OCI-LY1 (cell line): ENCODE results near the gene HNRNPA1L2.
"Not testable (repeated sequence)": the region's sequence is repeated elsewhere in the genome, so short reads cannot be mapped to it uniquely, and the experiment has no call there.

Experiments used
- H2AFZ ChIP-seq: fragments of 200-600 bp; sonication (generic), shearing (Covaris generic); 2 replicates; pipeline ENCODE4 v1.6.0; 2014; ENCODE audit warnings: antibody characterized with exemption, mild to moderate bottlenecking, low read length
- H3F3A ChIP-seq: fragments of 200-600 bp; sonication (generic), shearing (Covaris generic); 2 replicates; pipeline ENCODE4 v1.6.0; 2014; ENCODE audit warnings: mild to moderate bottlenecking, antibody characterized with exemption, low read length, moderate library complexity; ENCODE audit not compliant: insufficient read depth
- H3K27ac ChIP-seq: fragments of 200-600 bp; sonication (generic); 2 replicates; pipeline ENCODE4 v1.5.1; 2014; ENCODE audit warnings: low read length, mixed run types, mild to moderate bottlenecking, low read depth; ENCODE audit not compliant: poor library complexity, severe bottlenecking
- H3K27me3 ChIP-seq: fragments of 200-600 bp; sonication (generic); 2 replicates; pipeline ENCODE4 v1.6.0; 2014; ENCODE audit warnings: antibody characterized with exemption, mild to moderate bottlenecking, low read length, moderate library complexity; ENCODE audit not compliant: insufficient read depth
- H3K36me3 ChIP-seq: fragments of 200-600 bp; sonication (generic); 2 replicates; pipeline ENCODE4 v1.6.1; 2014; ENCODE audit warnings: mild to moderate bottlenecking, antibody characterized with exemption, low read length, moderate library complexity, mixed read lengths; ENCODE audit not compliant: insufficient read depth
- H3K4me1 ChIP-seq: fragments of 200-600 bp; sonication (generic); 2 replicates; pipeline ENCODE4 v1.5.1; 2014; ENCODE audit warnings: mild to moderate bottlenecking, low read length, moderate library complexity; ENCODE audit not compliant: insufficient read depth, severe bottlenecking
- H3K4me2 ChIP-seq: fragments of 200-600 bp; sonication (generic), shearing (Covaris generic); 2 replicates; pipeline ENCODE4 v1.6.1; 2014; ENCODE audit warnings: low read length
- H3K4me3 ChIP-seq: fragments of 200-600 bp; sonication (generic); 2 replicates; pipeline ENCODE4 v1.5.1; 2014; ENCODE audit warnings: low read length, low read depth, mild to moderate bottlenecking, mixed read lengths; ENCODE audit not compliant: poor library complexity, severe bottlenecking
- H3K79me2 ChIP-seq: fragments of 200-600 bp; shearing (Covaris generic); 2 replicates; pipeline ENCODE4 v1.6.1; 2016; ENCODE audit warnings: mixed run types, low read length, mixed read lengths; ENCODE audit not compliant: insufficient read depth
- H3K9ac ChIP-seq: fragments of 200-600 bp; sonication (generic), shearing (Covaris generic); 2 replicates; pipeline ENCODE4 v1.6.1; 2014; ENCODE audit warnings: mild to moderate bottlenecking, low read length, mixed read lengths
- H3K9me2 ChIP-seq: fragments of 200-600 bp; sonication (generic), shearing (Covaris generic); 2 replicates; pipeline ENCODE4 v1.6.1; 2014; ENCODE audit warnings: low read depth, mild to moderate bottlenecking, low read length, mixed read lengths
- H3K9me3 ChIP-seq: fragments of 200-600 bp; shearing (Covaris generic); 2 replicates; pipeline ENCODE4 v1.6.1; 2014; ENCODE audit warnings: low read length, mixed read lengths
- H4K20me1 ChIP-seq: fragments of 200-600 bp; sonication (generic), shearing (Covaris generic); 2 replicates; pipeline ENCODE4 v1.6.0; 2016; ENCODE audit warnings: mild to moderate bottlenecking, low read length; ENCODE audit not compliant: insufficient read depth
- EZH2 ChIP-seq: fragments of 200-600 bp; sonication (generic), shearing (Covaris generic); IDR thresholded peaks from 2 replicates; pipeline ENCODE4 v1.8.0; 2017; ENCODE audit warnings: borderline replicate concordance, mixed run types, mild to moderate bottlenecking, antibody characterized with exemption, low read length, moderate library complexity, mixed read lengths
- TF ChIP-seq, protein P1 (sequence below): fragments of 200-600 bp; sonication (generic), shearing (Covaris generic); IDR thresholded peaks from 2 replicates; pipeline ENCODE4 v1.5.1; 2017; ENCODE audit warnings: mild to moderate bottlenecking, antibody characterized with exemption, low read length, moderate library complexity, mixed read lengths

Gene HNRNPA1L2

DNA sequence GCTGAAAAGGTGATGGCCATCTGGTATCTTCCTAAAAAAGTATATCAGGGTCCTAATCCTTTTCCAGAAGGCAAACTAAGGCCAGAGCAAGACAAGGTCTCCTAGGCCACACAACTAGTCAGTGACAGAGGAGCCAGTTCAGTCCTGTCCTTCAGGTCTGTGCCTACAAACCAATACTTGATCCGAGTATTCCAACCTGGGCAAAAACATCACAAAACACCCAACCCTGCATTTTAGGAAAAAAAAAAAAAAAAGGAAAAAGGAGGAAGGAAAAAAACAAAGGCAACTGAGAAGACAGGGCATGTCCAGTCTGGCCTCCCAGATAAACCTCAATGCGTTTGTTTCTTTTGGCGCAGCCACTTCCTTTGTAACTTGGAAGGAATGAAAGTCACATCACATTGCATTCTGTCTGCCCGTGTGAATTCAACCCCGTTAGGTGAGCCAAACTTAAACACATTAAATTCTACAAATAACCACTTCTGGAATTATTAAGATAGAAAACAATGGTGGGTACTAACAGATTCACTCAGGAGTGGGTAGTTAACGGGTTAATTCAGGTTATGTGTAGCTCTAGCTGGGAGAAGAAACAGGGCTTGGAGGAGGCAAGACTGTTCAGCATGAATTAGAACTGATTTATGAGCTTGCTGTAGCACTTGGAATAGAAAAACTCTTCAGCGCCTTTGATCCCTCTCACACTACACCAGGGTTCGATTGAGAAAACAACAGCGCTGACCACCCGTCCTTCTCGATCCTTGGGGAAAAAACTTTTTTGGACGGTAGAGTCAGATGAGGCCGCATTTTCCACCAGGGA is 43.0 kb upstream of the HNRNPA1L2 start:
- H3K36me3 ChIP-seq, result no peaks in the 10 kb centered on the region
- H3K9me3 ChIP-seq, result no peaks in the 10 kb centered on the region
- no peaks in the 10 kb centered on the region for H3K9me2 ChIP-seq
- TF ChIP-seq EZH2, result no peak
- TF ChIP-seq, protein P1, sequence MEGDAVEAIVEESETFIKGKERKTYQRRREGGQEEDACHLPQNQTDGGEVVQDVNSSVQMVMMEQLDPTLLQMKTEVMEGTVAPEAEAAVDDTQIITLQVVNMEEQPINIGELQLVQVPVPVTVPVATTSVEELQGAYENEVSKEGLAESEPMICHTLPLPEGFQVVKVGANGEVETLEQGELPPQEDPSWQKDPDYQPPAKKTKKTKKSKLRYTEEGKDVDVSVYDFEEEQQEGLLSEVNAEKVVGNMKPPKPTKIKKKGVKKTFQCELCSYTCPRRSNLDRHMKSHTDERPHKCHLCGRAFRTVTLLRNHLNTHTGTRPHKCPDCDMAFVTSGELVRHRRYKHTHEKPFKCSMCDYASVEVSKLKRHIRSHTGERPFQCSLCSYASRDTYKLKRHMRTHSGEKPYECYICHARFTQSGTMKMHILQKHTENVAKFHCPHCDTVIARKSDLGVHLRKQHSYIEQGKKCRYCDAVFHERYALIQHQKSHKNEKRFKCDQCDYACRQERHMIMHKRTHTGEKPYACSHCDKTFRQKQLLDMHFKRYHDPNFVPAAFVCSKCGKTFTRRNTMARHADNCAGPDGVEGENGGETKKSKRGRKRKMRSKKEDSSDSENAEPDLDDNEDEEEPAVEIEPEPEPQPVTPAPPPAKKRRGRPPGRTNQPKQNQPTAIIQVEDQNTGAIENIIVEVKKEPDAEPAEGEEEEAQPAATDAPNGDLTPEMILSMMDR, result no peak
- no peak overlapping the region for H2AFZ ChIP-seq
- H3K4me2 ChIP-seq, result no peak overlapping the region
- H3K27ac ChIP-seq, result no peak overlapping the region
- no peaks in the 10 kb centered on the region for H4K20me1 ChIP-seq
- no peak overlapping the region for H3K9ac ChIP-seq
- no peaks in the 10 kb centered on the region for H3K79me2 ChIP-seq
- no peaks in the 10 kb centered on the region for H3K27me3 ChIP-seq
- no peak overlapping the region for H3K4me3 ChIP-seq
- H3K4me1 ChIP-seq, result no peaks in the 10 kb centered on the region
- no peaks in the 10 kb centered on the region for H3F3A ChIP-seq

DNA sequence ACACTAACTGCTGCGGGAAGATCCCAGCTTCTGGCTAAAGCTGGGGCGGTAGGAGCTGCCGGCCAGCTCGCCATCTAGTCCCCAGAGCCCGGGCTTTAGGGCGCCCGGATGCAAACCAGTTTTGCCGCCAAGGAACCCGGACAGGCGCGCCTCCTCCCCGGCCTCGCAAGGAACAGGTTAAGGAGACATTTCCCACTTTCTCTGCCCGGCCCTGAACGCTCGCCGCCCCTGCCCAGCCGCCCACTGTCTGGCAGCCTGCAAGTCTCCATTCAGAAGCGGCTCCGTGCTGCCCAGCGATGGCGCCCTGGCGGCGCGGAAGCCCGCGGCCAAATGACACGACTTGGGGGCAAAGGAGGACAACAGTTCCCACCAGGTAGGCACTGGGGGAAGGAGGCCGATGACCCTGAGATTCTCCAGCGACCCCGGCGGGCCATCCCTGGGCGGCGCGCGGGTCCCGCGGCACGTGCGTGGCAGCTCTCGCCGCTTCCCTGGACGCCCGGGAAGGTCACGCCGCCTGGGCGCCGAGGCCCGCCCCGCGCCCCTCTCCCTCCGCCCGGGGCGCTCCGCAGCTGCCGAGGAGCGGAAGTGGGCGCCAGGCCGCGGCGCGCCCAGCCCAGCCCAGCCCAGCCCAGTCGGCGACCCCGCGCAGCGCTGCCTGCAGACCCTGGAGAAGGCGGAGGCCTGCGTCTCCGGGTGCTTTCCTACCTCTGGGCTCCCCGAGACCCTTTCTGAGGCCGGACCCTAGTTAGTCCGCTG is 42.2 kb upstream of the HNRNPA1L2 start:
- Histone ChIP-seq H3K36me3 (no peaks in the 10 kb centered on the region), H3K27me3 (no peaks in the 10 kb centered on the region), H4K20me1 (no peaks in the 10 kb centered on the region), H3K4me3 (no peak overlapping the region), H3K79me2 (no peaks in the 10 kb centered on the region), H3K9me3 (no peaks in the 10 kb centered on the region), H3K27ac (no peak overlapping the region), H3K4me2 (no peak overlapping the region), H3K9ac (no peak overlapping the region), H2AFZ (no peak overlapping the region), H3K9me2 (no peaks in the 10 kb centered on the region), H3K4me1 (no peaks in the 10 kb centered on the region), H3F3A (no peaks in the 10 kb centered on the region)
- TF ChIP-seq, protein P1, result no peak
- TF ChIP-seq EZH2, result no peak

DNA sequence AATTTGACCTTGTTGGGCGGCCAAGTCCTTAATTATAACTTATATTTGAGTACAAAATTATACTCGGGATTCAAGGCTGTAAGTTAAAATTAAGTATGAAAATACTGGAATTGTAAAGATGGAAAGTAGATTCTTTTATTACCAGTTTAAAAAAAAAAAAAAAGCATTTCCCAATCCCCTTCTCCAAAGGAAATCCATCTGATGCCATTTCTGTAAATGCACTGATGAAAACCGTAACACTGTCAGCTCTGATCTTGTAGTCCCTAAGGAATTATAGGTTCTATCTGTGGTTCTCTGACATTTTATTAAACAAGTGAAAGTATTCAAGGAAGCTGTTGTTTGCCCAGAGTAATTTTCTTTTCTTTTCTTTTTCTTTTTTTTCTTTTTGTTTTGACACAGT is 41.6 kb upstream of the HNRNPA1L2 start:
- H2AFZ ChIP-seq, result no peak overlapping the region
- no peak overlapping the region for H3K27ac ChIP-seq
- H3K4me2 ChIP-seq, result no peak overlapping the region
- H3K9ac ChIP-seq, result no peak overlapping the region
- H3K79me2 ChIP-seq, result no peaks in the 10 kb centered on the region
- H3K4me3 ChIP-seq, result no peak overlapping the region
- no peaks in the 10 kb centered on the region for H3F3A ChIP-seq
- TF ChIP-seq EZH2, result no peak
- TF ChIP-seq, protein P1, result no peak
- H3K9me2 ChIP-seq, result no peaks in the 10 kb centered on the region
- no peaks in the 10 kb centered on the region for H3K9me3 ChIP-seq
- no peaks in the 10 kb centered on the region for H3K36me3 ChIP-seq
- H4K20me1 ChIP-seq, result no peaks in the 10 kb centered on the region
- H3K27me3 ChIP-seq, result no peaks in the 10 kb centered on the region
- H3K4me1 ChIP-seq, result no peaks in the 10 kb centered on the region

DNA sequence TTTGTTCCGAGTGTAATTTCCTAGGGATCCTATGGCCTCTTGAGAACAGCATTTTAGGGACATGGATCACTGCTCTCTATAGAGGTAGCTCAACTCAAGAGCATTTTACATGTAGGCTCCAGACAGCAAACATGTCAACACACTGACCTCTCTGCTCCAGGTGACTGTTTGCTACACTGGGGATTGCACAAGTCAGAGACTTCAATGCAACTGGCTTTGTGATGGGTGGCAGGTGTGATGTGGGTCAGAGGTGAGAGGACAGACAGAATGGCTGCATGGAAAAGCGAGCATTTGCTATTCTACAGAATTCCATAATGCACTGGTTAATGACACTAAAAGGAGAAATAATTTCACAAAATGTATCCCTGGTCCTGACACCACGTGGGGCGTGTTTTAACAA is 38.9 kb upstream of the HNRNPA1L2 start:
- not testable (repeated sequence) for H3K36me3 ChIP-seq, H3K9me3 ChIP-seq, H3F3A ChIP-seq, H3K4me1 ChIP-seq, H3K9ac ChIP-seq, H3K9me2 ChIP-seq, H4K20me1 ChIP-seq, H3K27me3 ChIP-seq, H3K79me2 ChIP-seq, H3K27ac ChIP-seq, H3K4me2 ChIP-seq, H3K4me3 ChIP-seq, H2AFZ ChIP-seq

DNA sequence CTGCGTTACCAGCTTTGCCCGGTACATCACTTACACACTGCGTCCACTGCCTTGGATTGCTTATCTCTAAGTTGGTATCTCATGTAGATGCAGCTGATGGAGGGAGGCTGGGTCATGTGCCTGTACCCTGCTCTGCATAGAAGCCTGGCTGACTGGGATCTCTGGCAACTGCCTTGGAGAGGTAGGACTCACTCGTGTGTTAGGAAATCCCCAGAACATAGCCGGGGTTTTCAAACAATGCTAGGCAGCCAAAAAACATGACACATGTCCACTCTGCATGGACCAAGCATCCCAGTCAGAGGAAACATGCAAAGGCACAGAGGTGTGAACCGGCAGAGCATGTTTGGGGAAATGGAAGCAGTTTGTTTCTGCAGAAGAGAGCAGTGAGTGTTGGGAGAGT is 36.1 kb upstream of the HNRNPA1L2 start:
- H3K4me3 ChIP-seq, H3K9me2 ChIP-seq, H3K4me2 ChIP-seq, H3K27me3 ChIP-seq, H3K36me3 ChIP-seq, H3K27ac ChIP-seq, H3K79me2 ChIP-seq, H3F3A ChIP-seq, H3K4me1 ChIP-seq, H2AFZ ChIP-seq, H3K9me3 ChIP-seq, H4K20me1 ChIP-seq, H3K9ac ChIP-seq: not testable (repeated sequence)
